Measurements from ENCODE around the gene SYTL3. TPM values are rescaled to one million over a fixed set of nuclear protein-coding genes. Genes with fewer than 3 reads are reported as not detected.

SYTL3 gene
- total and polyA plus RNA-seq, 11 donors = 4.0 to 14.6 (median 8.2) TPM

- Histone ChIP-seq H3K36me3 (no peaks in the 10 kb centered on the region), H3K9me3 (no peaks in the 10 kb centered on the region), H3K4me3 (peak overlapping the region in 8 of 12 donors; percentile 2 to 38 (median 26)), H3K27ac (no peak overlapping the region), H3K27me3 (no peaks in the 10 kb centered on the region), H3K4me1 (peaks cover 3 to 33% (median 20%) of the 10 kb centered on the region in 12 donors)
- TF ChIP-seq CTCF (IDR thresholded peaks at IDR 0.05) = no peak
- TF ChIP-seq POLR2A (IDR thresholded peaks at IDR 0.05) = no peak
- DNase-seq (no peak), ATAC-seq (no peak)
- WGBS, 4 donors = 59 to 71% (median 64%) methylated on average over 10 of the region's 10 CpGs
- intact Hi-C loops (cut with DNase I) = loop anchor here in 4 of 10 donors (10.0 kb wide), 4 partner anchors 54 to 424 kb away; no protein-coding TSS in a partner anchor
Observed at GRCh38 chr6:158711264-158711663, 61.4 kb downstream of the SYTL3 start.

GRCh38 chr6:158713469-158713868 lies 63.6 kb downstream of the SYTL3 start:
- ATAC-seq (no peak), DNase-seq (no peak)
- Histone ChIP-seq H3K4me3 (no peak overlapping the region), H3K9me3 (no peaks in the 10 kb centered on the region), H3K4me1 (peaks cover 0 to 34% (median under 1%) of the 10 kb centered on the region in 12 donors), H3K27me3 (no peaks in the 10 kb centered on the region), H3K36me3 (no peaks in the 10 kb centered on the region), H3K27ac (no peak overlapping the region)
- intact Hi-C loops (cut with DNase I) = loop anchor here in 4 of 10 donors (10.0 kb wide), 4 partner anchors 51 to 421 kb away; no protein-coding TSS in a partner anchor
- TF ChIP-seq POLR2A (IDR thresholded peaks at IDR 0.05) (no peak), CTCF (IDR thresholded peaks at IDR 0.05) (no peak)
- 89 to 100% (median 92%) methylated on average over 6 of the region's 6 CpGs for WGBS, 4 donors

- no peaks in the 10 kb centered on the region for H3K27me3 ChIP-seq
- H3K4me3 ChIP-seq = no peak overlapping the region
- ATAC-seq = no peak
- no peaks in the 10 kb centered on the region for H3K9me3 ChIP-seq
- TF ChIP-seq POLR2A (IDR thresholded peaks at IDR 0.05) (no peak), CTCF (IDR thresholded peaks at IDR 0.05) (no peak)
- peaks cover 0 to 41% (median 0%) of the 10 kb centered on the region in 12 donors for H3K4me1 ChIP-seq
- no peaks in the 10 kb centered on the region for H3K36me3 ChIP-seq
- H3K27ac ChIP-seq = no peak overlapping the region
- WGBS, 4 donors = 55 to 70% (median 56%) methylated on average over 8 of the region's 8 CpGs
- no peak for DNase-seq
- intact Hi-C loops (cut with DNase I) = loop anchor here in 4 of 10 donors (5.0 to 10.0 kb wide), 5 partner anchors 50 to 420 kb away; no protein-coding TSS in a partner anchor
Observed at GRCh38 chr6:158714706-158715105, 64.9 kb downstream of the SYTL3 start.

GRCh38 chr6:158715330-158716311 lies 65.8 kb downstream of the SYTL3 start:
- no peaks in the 10 kb centered on the region for H3K9me3 ChIP-seq
- H3K4me3 ChIP-seq = peak overlapping the region in 1 of 12 donors; percentile 21
- peak in 1 of 4 donors; percentile 33 for ATAC-seq
- H3K27me3 ChIP-seq = no peaks in the 10 kb centered on the region
- peaks cover 0 to 50% (median 0%) of the 10 kb centered on the region in 12 donors for H3K4me1 ChIP-seq
- no peak for TF ChIP-seq CTCF (IDR thresholded peaks at IDR 0.05)
- no peak for TF ChIP-seq POLR2A (IDR thresholded peaks at IDR 0.05)
- WGBS, 4 donors = 61 to 74% (median 72%) methylated on average over 12 to 16 of the region's 16 CpGs
- no peak for DNase-seq
- intact Hi-C loops (cut with DNase I) = loop anchor here in 4 of 10 donors (5.0 to 10.0 kb wide), 5 partner anchors 49 to 419 kb away; no protein-coding TSS in a partner anchor
- H3K27ac ChIP-seq = peak overlapping the region in 1 of 12 donors; percentile 89
- H3K36me3 ChIP-seq = no peaks in the 10 kb centered on the region
